SK-N-SH (cell line): ENCODE results near the gene ID1. TPM values are rescaled to one million over a fixed set of nuclear protein-coding genes. Genes with fewer than 3 reads are reported as not detected.

ENCODE experiments used
- CTCF ChIA-PET: fragments of 300-600, 350-600 bp; formaldehyde crosslinking; extraction: SDS; loops from one replicate; lab custom pipeline; 2021; lab: Yijun Ruan, JAX
- POLR2A ChIA-PET: fragments of 350-600 bp; sonication (Branson Sonifier 250); formaldehyde crosslinking; extraction: SDS; loops from one replicate; lab custom pipeline; 2020; ENCODE audit warnings: antibody characterized with exemption, inconsistent platforms; lab: Yijun Ruan, JAX
- DNase-seq: peaks from one replicate; pipeline ENCODE4 v3.0.0; 2012
- H2AFZ ChIP-seq: fragments of 200-600 bp; sonication (generic); 2 replicates; pipeline ENCODE4 v1.8.1; 2016; ENCODE audit warnings: antibody characterized with exemption, mild to moderate bottlenecking, low read depth
- H3F3A ChIP-seq: fragments of 200-600 bp; sonication (generic); replicated peaks from 2 replicates; pipeline ENCODE3; 2016; ENCODE audit warnings: antibody characterized with exemption, mild to moderate bottlenecking; ENCODE audit not compliant: insufficient read depth
- H3K27ac ChIP-seq, 2 experiments: fragments of 200-500 bp in 1 of 2; fragments of 200-600 bp in 1 of 2; sonication (Bioruptor generic) in 1 of 2; sonication (generic), shearing (Covaris generic) in 1 of 2; 2 replicates each; pipeline versions ENCODE4 v1.5.1 to v1.6.1; 2014 to 2016; ENCODE audit warnings: low read depth in 2 of 2, inconsistent platforms in 1 of 2, low read length in 1 of 2, mild to moderate bottlenecking in 1 of 2, mixed read lengths in 1 of 2
- H3K27me3 ChIP-seq: fragments of 200-600 bp; sonication (generic), shearing (Covaris generic); 2 replicates; pipeline ENCODE4 v1.6.1; 2016; ENCODE audit warnings: mixed run types; ENCODE audit not compliant: insufficient read depth
- H3K36me3 ChIP-seq, 2 experiments: fragments of 200-500 bp in 1 of 2; fragments of 200-600 bp in 1 of 2; sonication (Bioruptor generic) in 1 of 2; sonication (generic) in 1 of 2; replicated peaks in 1 of 2; 2 replicates each; pipeline versions ENCODE3 to v1.5.1; 2014 to 2016; ENCODE audit warnings: low read length in 1 of 2, mild to moderate bottlenecking in 1 of 2; ENCODE audit not compliant: insufficient read depth in 2 of 2, control insufficient read depth in 1 of 2
- H3K4me1 ChIP-seq, 2 experiments: fragments of 200-500 bp in 1 of 2; fragments of 200-600 bp in 1 of 2; sonication (Bioruptor generic) in 1 of 2; sonication (generic), shearing (Covaris generic) in 1 of 2; 2 replicates each; pipeline versions ENCODE4 v1.5.1 to v1.6.1; 2014 to 2016; ENCODE audit warnings: low read depth in 1 of 2, low read length in 1 of 2, mixed run types in 1 of 2; ENCODE audit not compliant: insufficient read depth in 2 of 2, control insufficient read depth in 1 of 2
- H3K4me2 ChIP-seq: fragments of 200-600 bp; sonication (generic), shearing (Covaris generic); 2 replicates; pipeline ENCODE4 v1.6.1; 2017; ENCODE audit warnings: mixed run types
- H3K4me3 ChIP-seq, 2 experiments: fragments of 200-500 bp in 1 of 2; fragments of 200-600 bp in 1 of 2; sonication (Bioruptor generic) in 1 of 2; sonication (generic), shearing (Covaris generic) in 1 of 2; 2 replicates each; pipeline versions ENCODE4 v1.5.1 to v1.8.1; 2014 to 2016; ENCODE audit warnings: low read depth in 2 of 2, inconsistent platforms in 1 of 2, low read length in 1 of 2, mild to moderate bottlenecking in 1 of 2, mixed read lengths in 1 of 2, moderate library complexity in 1 of 2
- H3K79me2 ChIP-seq: fragments of 200-600 bp; sonication (generic); 2 replicates; pipeline ENCODE4 v1.8.1; 2017; ENCODE audit warnings: mild to moderate bottlenecking; ENCODE audit not compliant: insufficient read depth
- H3K9ac ChIP-seq: fragments of 200-600 bp; sonication (generic); 2 replicates; pipeline ENCODE4 v1.6.1; 2017; ENCODE audit warnings: mixed run types
- H3K9me2 ChIP-seq: fragments of 200-600 bp; sonication (generic); 2 replicates; pipeline ENCODE4 v1.6.1; 2017; ENCODE audit warnings: mixed run types
- H3K9me3 ChIP-seq: fragments of 200-600 bp; sonication (generic); 2 replicates; pipeline ENCODE4 v1.6.1; 2017; ENCODE audit warnings: mixed run types, mild to moderate bottlenecking, moderate library complexity
- H4K20me1 ChIP-seq: fragments of 200-600 bp; sonication (generic); 2 replicates; pipeline ENCODE4 v1.6.1; 2017; ENCODE audit warnings: mild to moderate bottlenecking, mixed run types; ENCODE audit not compliant: insufficient read depth
- CHD2 ChIP-seq: fragments of 150-350 bp; IDR thresholded peaks from 2 replicates; pipeline ENCODE4 v1.6.1; 2018; ENCODE audit warnings: low read length; ENCODE audit not compliant: partially characterized antibody
- ELF1 ChIP-seq: IDR thresholded peaks from 2 replicates; pipeline ENCODE4 v1.4.0; 2012
- EP300 ChIP-seq, 2 experiments: IDR thresholded peaks; 2 replicates each; pipeline versions ENCODE4 v1.4.0 to v1.6.1; 2012; ENCODE audit warnings: borderline replicate concordance in 1 of 2, low read depth in 1 of 2, low read length in 1 of 2
- EZH2phosphoT487 ChIP-seq: fragments of 200-600 bp; sonication (generic); IDR thresholded peaks from 2 replicates; pipeline ENCODE4 v1.6.1; 2017; ENCODE audit warnings: low read depth, mixed run types, mild to moderate bottlenecking, antibody characterized with exemption, moderate library complexity, borderline replicate concordance
- FOSL2 ChIP-seq: IDR thresholded peaks from 2 replicates; pipeline ENCODE4 v1.4.0; 2012; ENCODE audit warnings: low read depth, mild to moderate bottlenecking, moderate library complexity, borderline replicate concordance
- FOXM1 ChIP-seq: IDR thresholded peaks from 2 replicates; pipeline ENCODE4 v1.4.0; 2012; ENCODE audit warnings: low read depth, mild to moderate bottlenecking
- GATA2 ChIP-seq: sonication (generic); formaldehyde crosslinking; IDR thresholded peaks from 2 replicates; pipeline ENCODE4 v1.5.0; 2020; ENCODE audit warnings: mild to moderate bottlenecking, missing genetic modification reagents
- JUND ChIP-seq: IDR thresholded peaks from 2 replicates; pipeline ENCODE4 v1.4.0; 2012
- NFIC ChIP-seq: IDR thresholded peaks from 2 replicates; pipeline ENCODE4 v1.4.0; 2012; ENCODE audit warnings: borderline replicate concordance
- NRF1 ChIP-seq: IDR thresholded peaks from 2 replicates; pipeline ENCODE4 v1.6.1; 2012; ENCODE audit warnings: low read depth, mild to moderate bottlenecking, low read length
- RAD21 ChIP-seq: IDR thresholded peaks from 2 replicates; pipeline ENCODE4 v1.6.1; 2012; ENCODE audit warnings: mild to moderate bottlenecking, low read length
- RFX5 ChIP-seq: IDR thresholded peaks from 2 replicates; pipeline ENCODE4 v1.6.1; 2012; ENCODE audit warnings: mild to moderate bottlenecking, improper control_type of control experiment, low read length
- RXRA ChIP-seq: IDR thresholded peaks from 2 replicates; pipeline ENCODE4 v1.4.0; 2012; ENCODE audit warnings: low read depth, mild to moderate bottlenecking, borderline replicate concordance
- SIN3A ChIP-seq: IDR thresholded peaks from 2 replicates; pipeline ENCODE4 v1.6.1; 2012; ENCODE audit warnings: low read depth, mild to moderate bottlenecking, low read length, moderate library complexity, borderline replicate concordance
- SMC3 ChIP-seq: IDR thresholded peaks from 2 replicates; pipeline ENCODE4 v1.6.1; 2012; ENCODE audit warnings: low read depth, low read length, improper control_type of control experiment
- TAF1 ChIP-seq: IDR thresholded peaks from 2 replicates; pipeline ENCODE4 v1.6.1; 2012; ENCODE audit warnings: low read depth, mild to moderate bottlenecking, low read length, moderate library complexity, borderline replicate concordance
- TCF12 ChIP-seq: IDR thresholded peaks from 2 replicates; pipeline ENCODE4 v1.4.0; 2012
- WGBS: methylation state at CpG from one replicate; pipeline ENCODE4 v1.1.6; 2017; ENCODE audit warnings: low lambda C conversion rate; 5-methylcytosine and 5-hydroxymethylcytosine counted together
- polyA plus RNA-seq, 3 experiments: library from polyadenylated mRNA; depleted of rRNA; stranded (reverse); fragments of >200 nt; gene quantifications; 2 replicates each; pipeline ENCODE4 v1.2.3, GENCODE V29; 2012
- TF ChIP-seq, protein P1 (sequence below): IDR thresholded peaks from 2 replicates; pipeline ENCODE4 v1.4.0; 2012; ENCODE audit warnings: low read depth
- TF ChIP-seq, protein P2 (sequence below): fragments of 150-350 bp; IDR thresholded peaks from 2 replicates; pipeline ENCODE4 v1.6.1; 2017; ENCODE audit warnings: antibody characterized with exemption, low read length, low read depth, borderline replicate concordance
- TF ChIP-seq, protein P3 (sequence below): fragments of 200-600 bp; sonication (generic); IDR thresholded peaks from 2 replicates; pipeline ENCODE4 v1.6.1; 2017; ENCODE audit warnings: antibody characterized with exemption, mild to moderate bottlenecking, moderate library complexity

ID1 gene
- polyA plus RNA-seq, 1 of the 3 experiments (the other 2 are of a cell fraction), result 493 TPM

DNA sequence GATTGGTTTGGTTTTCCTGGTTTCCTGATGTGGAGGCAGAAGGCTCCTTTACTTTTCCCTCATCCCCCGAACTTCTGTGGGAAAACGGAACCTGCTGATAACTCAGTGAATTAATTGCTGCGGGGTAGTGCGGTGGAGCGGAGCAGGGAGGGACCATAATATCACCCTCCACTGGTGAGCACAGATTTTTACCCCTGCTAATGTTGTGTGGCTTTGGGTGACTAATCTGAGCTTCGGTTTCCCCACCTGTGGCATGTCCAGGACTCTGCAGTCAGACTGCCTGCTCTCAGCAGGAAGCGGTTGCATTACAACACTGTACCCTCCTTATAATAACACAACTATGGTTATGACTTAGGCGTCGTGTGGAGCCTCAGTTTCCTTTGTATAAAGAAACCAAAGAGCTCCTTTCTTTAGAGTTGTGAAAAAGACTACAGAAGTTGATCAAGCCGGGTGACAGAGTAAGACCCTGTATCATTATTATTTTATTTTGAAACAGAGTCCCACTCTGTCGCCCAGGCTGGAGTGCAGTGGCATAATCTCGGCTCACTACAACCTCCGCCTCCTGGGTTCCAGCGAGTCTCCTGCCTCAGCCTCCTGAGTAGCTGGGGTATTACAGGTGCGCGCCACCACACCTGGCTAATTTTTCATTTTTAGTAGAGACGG, 2.2 kb upstream of the ID1 start:
- Histone ChIP-seq H3K9me2 (no peaks in the 10 kb centered on the region), H2AFZ (no peak overlapping the region), H3K4me1 (peaks cover 12 to 22% of the 10 kb centered on the region in 2 experiments), H3K9ac (peak overlapping the region; percentile 100; the same call in 1 of the 2 replicates), H3K9me3 (no peaks in the 10 kb centered on the region), H3K79me2 (peaks cover 42% of the 10 kb centered on the region), H4K20me1 (peaks cover 20% of the 10 kb centered on the region), H3K27ac (peak overlapping the region in 1 of 2 experiments; percentile 100; a peak in 3 of 4 replicates), H3K27me3 (no peaks in the 10 kb centered on the region), H3K4me3 (no peak overlapping the region), H3F3A (peaks cover 53% of the 10 kb centered on the region), H3K36me3 (peaks cover 0 to 18% of the 10 kb centered on the region in 2 experiments), H3K4me2 (peak overlapping the region; percentile 12; the same call in 1 of the 2 replicates)
- ChIA-PET POLR2A (interaction anchor here (0.6 to 4.4 kb wide), 2 partner anchors 32 to 367 kb away, joined by 4 to 110 read pairs; no protein-coding TSS in a partner anchor), CTCF (interaction anchor here (0.9 to 33.9 kb wide), 4 partner anchors 10 to 120 kb away, joined by 3 to 1802 read pairs (median 24); partner anchors contain the start of gene BCL2L1)
- TF ChIP-seq EP300 (IDR thresholded peaks at IDR 0.05; ENCODE audit: borderline replicate concordance in 1 of 2, low read depth in 1 of 2, low read length in 1 of 2) (peak in 1 of 2 experiments; percentile 70; a peak in 2 of 4 replicates), ELF1 (no peak), RXRA (peak; percentile 10; the same call in 1 of the 2 replicates), TCF12 (peak; percentile 70), NRF1 (no peak), JUND (0 out of 2 replicates have a peak, but pooled peaks have one; percentile 31)
- TF ChIP-seq, protein P1, sequence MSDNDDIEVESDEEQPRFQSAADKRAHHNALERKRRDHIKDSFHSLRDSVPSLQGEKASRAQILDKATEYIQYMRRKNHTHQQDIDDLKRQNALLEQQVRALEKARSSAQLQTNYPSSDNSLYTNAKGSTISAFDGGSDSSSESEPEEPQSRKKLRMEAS, result peak; percentile 35; the same call in 1 of the 2 replicates
- WGBS, result 60% methylated on average over 17 of the region's 17 CpGs
- no peak for DNase-seq

DNA sequence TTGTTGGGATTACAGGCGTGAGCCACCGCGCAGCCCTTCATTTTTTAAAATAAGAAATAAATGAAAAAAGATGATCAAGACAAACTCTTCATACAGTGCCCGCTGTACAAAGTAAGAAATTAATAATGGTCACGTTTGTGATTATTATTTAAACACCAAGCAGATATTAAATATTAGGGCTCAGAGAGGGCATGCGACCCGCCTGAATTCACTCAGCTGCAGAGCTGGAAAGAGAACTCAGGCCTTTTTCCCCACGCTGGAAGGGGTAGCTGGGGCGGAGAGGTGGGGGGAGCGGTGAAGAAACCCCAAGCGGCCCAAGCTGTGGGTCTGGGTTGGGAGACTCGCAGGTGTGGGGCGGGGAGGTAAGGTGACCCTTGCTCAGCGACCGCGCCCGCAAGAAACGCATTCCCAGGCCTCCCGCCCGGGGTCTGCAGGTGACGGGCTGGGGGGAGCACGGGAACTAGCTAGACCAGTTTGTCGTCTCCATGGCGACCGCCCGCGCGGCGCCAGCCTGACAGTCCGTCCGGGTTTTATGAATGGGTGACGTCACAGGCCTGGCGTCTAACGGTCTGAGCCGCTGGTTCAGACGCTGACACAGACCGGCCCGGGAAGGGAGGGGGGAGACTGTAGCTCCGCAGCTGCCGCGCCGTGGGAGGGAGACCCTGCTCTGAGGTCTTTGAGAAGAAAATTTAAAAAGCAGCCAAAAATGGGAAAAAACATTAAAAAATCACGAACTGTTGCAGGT, 1.1 kb upstream of the ID1 start:
- H3K4me1 ChIP-seq, result peaks cover 21 to 31% of the 10 kb centered on the region in 2 experiments
- peak; percentile 90 for DNase-seq
- peak overlapping the region; percentile 91 for H3K4me2 ChIP-seq
- no peaks in the 10 kb centered on the region for H3K9me3 ChIP-seq
- POLR2A ChIA-PET, result interaction anchor here (0.6 to 5.8 kb wide), 15 partner anchors 8 to 851 kb away, joined by 3 to 110 read pairs (median 4); no protein-coding TSS in a partner anchor
- H3K27me3 ChIP-seq, result no peaks in the 10 kb centered on the region
- H3K36me3 ChIP-seq, result peaks cover 0 to 18% of the 10 kb centered on the region in 2 experiments
- 19% methylated on average over 24 of the region's 43 CpGs for WGBS
- H4K20me1 ChIP-seq, result peaks cover 20% of the 10 kb centered on the region
- CTCF ChIA-PET, result interaction anchor here (1.1 to 33.9 kb wide), 5 partner anchors 8 to 120 kb away, joined by 3 to 1802 read pairs (median 10); no protein-coding TSS in a partner anchor
- peaks cover 58% of the 10 kb centered on the region for H3F3A ChIP-seq
- no peak overlapping the region for H2AFZ ChIP-seq
- peak overlapping the region; percentile 100 for H3K9ac ChIP-seq
- peak overlapping the region; percentile 80 to 96 for H3K4me3 ChIP-seq
- H3K27ac ChIP-seq, result peak overlapping the region; percentile 97 to 100
- H3K9me2 ChIP-seq, result no peaks in the 10 kb centered on the region
- peaks cover 42% of the 10 kb centered on the region for H3K79me2 ChIP-seq
- TF ChIP-seq FOXM1, result peak; percentile 62; the same call in 1 of the 2 replicates
- TF ChIP-seq SMC3, result no peak
- TF ChIP-seq SIN3A, result peak; percentile 86; the same call in 1 of the 2 replicates
- TF ChIP-seq, protein P2, sequence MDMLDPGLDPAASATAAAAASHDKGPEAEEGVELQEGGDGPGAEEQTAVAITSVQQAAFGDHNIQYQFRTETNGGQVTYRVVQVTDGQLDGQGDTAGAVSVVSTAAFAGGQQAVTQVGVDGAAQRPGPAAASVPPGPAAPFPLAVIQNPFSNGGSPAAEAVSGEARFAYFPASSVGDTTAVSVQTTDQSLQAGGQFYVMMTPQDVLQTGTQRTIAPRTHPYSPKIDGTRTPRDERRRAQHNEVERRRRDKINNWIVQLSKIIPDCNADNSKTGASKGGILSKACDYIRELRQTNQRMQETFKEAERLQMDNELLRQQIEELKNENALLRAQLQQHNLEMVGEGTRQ, result no peak
- TF ChIP-seq, protein P3, sequence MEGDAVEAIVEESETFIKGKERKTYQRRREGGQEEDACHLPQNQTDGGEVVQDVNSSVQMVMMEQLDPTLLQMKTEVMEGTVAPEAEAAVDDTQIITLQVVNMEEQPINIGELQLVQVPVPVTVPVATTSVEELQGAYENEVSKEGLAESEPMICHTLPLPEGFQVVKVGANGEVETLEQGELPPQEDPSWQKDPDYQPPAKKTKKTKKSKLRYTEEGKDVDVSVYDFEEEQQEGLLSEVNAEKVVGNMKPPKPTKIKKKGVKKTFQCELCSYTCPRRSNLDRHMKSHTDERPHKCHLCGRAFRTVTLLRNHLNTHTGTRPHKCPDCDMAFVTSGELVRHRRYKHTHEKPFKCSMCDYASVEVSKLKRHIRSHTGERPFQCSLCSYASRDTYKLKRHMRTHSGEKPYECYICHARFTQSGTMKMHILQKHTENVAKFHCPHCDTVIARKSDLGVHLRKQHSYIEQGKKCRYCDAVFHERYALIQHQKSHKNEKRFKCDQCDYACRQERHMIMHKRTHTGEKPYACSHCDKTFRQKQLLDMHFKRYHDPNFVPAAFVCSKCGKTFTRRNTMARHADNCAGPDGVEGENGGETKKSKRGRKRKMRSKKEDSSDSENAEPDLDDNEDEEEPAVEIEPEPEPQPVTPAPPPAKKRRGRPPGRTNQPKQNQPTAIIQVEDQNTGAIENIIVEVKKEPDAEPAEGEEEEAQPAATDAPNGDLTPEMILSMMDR, result no peak
- TF ChIP-seq EZH2phosphoT487, result no peak
- TF ChIP-seq FOSL2, result 0 out of 2 replicates have a peak, but pooled peaks have one; percentile 46
- TF ChIP-seq TAF1, result peak; percentile 83
- no peak for TF ChIP-seq NRF1
- TF ChIP-seq GATA2, result no peak
- TF ChIP-seq CHD2, result peak; percentile 52
- TF ChIP-seq RAD21, result no peak
- TF ChIP-seq, protein P1, result peak; percentile 76
- TF ChIP-seq RFX5, result no peak
- TF ChIP-seq ELF1, result peak; percentile 24; the same call in 1 of the 2 replicates
- peak; percentile 28; the same call in 1 of the 2 replicates for TF ChIP-seq NFIC
- TF ChIP-seq JUND, result peak; percentile 64
- TF ChIP-seq EP300 (IDR thresholded peaks at IDR 0.05; ENCODE audit: borderline replicate concordance in 1 of 2, low read depth in 1 of 2, low read length in 1 of 2), result peak; percentile 75 to 97
